A549 (cell line): ENCODE data around the gene ATP5PO.

Experiments
- CTCF ChIP-seq: fragments of >200 bp; sonication (Bioruptor Twin); formaldehyde crosslinking; IDR thresholded peaks from 3 replicates; pipeline ENCODE4 v1.5.1; 2016
- EP300 ChIP-seq, 2 experiments: fragments of >200 bp; sonication (Bioruptor Twin); formaldehyde crosslinking; IDR thresholded peaks; 2 replicates in 1 of 2; 3 replicates in 1 of 2; pipeline ENCODE4 v1.6.1; 2016 to 2017
- KDM1A ChIP-seq: fragments of 200-600 bp; sonication (generic); IDR thresholded peaks from 2 replicates; pipeline ENCODE4 v1.6.1; 2016; ENCODE audit warnings: low read depth, mild to moderate bottlenecking
- POLR2A ChIP-seq: IDR thresholded peaks from 2 replicates; pipeline ENCODE4 v1.6.1; 2012; ENCODE audit warnings: mild to moderate bottlenecking, low read length
- RAD21 ChIP-seq, 2 experiments: fragments of >200 bp in 1 of 2; sonication (Bioruptor Twin) in 1 of 2; formaldehyde crosslinking in 1 of 2; IDR thresholded peaks in 1 of 2; conservative IDR thresholded peaks in 1 of 2; 2 replicates in 1 of 2; 3 replicates in 1 of 2; pipeline ENCODE4 v1.6.1; 2012 to 2018; ENCODE audit warnings: inconsistent platforms in 1 of 2
- ZFP36 ChIP-seq: fragments of 450-650 bp; IDR thresholded peaks from 2 replicates; pipeline ENCODE4 v1.6.1; 2014; ENCODE audit warnings: borderline replicate concordance; ENCODE audit not compliant: partially characterized antibody
- TF ChIP-seq, protein P1 (sequence below): IDR thresholded peaks from 2 replicates; pipeline ENCODE4 v1.6.1; 2012

- no peak for TF ChIP-seq POLR2A
- no peak for TF ChIP-seq EP300 (IDR thresholded peaks at IDR 0.05)
- TF ChIP-seq RAD21 (conservative IDR thresholded peaks at IDR 0.05 in 1 of 2, IDR thresholded peaks at IDR 0.05 in 1 of 2) = no peak
- TF ChIP-seq, protein P1, sequence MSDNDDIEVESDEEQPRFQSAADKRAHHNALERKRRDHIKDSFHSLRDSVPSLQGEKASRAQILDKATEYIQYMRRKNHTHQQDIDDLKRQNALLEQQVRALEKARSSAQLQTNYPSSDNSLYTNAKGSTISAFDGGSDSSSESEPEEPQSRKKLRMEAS = no peak
- no peak for TF ChIP-seq CTCF
- TF ChIP-seq ZFP36 = no peak
- TF ChIP-seq KDM1A = no peak
These were observed 33.7 kb downstream of the ATP5PO start for GRCh38 chr21:33881689-33882440.
